Renal pelvis (tissue), 4 donors: ENCODE results near the gene RNASE8. TPM values are rescaled to one million over a fixed set of nuclear protein-coding genes. Genes with fewer than 3 reads are reported as not detected.
A peak's percentile ranks its signal among the peaks of the same experiment; 100 is the strongest.
"Not testable (repeated sequence)": the region's sequence is repeated elsewhere in the genome, so short reads cannot be mapped to it uniquely, and the experiment has no call there.

Source experiments
- DNase-seq: peaks from one replicate; pipeline ENCODE4 v3.0.0-alpha.2; 2013
- polyA plus RNA-seq, 3 donors: library from polyadenylated mRNA; unstranded; fragments of 120-200 nt; gene quantifications; one replicate each; pipeline ENCODE4 v1.2.1, GENCODE V29; 2013; ENCODE audit not compliant: insufficient read length in 3 of 3

RNASE8 gene
- polyA plus RNA-seq, 3 donors = not detected

DNA sequence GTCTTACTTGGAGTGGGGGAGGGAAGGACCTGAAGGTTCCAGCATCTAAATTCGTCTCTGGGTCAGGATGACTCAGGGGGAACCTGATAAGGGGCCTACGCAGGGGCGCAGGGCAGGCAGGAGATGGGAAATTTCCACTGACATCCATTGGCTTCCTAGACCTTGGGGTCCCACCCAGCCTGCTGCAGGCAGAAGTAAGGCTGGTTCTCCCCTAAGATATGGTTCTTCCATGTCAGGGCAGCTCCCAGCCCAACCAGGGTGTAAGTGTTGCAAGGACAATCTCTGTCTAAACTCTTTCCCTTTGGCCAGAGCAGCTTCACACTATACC lies 30.7 kb upstream of the RNASE8 start:
- no peak for DNase-seq

DNA sequence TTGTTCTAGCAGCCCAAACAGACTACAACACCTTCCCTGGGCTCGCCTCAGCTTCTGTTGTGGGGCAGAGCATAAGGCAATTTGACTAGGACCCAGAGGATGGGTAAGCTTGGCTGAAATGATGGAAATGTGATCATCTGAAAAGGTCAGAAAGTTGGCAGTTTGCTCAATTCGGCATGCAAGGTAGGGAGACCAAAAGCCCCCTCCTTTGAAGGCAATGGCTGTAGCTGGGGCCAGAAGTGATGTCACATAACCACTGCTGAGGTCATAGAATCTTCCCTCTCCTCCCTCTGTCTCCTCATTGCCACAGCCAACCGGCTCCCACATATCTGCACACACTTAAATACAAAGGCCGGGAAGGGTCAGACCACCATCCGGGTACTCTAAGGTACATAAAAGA lies 27.7 kb upstream of the RNASE8 start, which contains the start of gene TPPP2:
TSS of gene TPPP2 (plus strand) at position 301 of the 400 bp plus-strand sequence. CDS start 365 bp downstream, outside the sequence.
- DNase-seq = no peak

DNA sequence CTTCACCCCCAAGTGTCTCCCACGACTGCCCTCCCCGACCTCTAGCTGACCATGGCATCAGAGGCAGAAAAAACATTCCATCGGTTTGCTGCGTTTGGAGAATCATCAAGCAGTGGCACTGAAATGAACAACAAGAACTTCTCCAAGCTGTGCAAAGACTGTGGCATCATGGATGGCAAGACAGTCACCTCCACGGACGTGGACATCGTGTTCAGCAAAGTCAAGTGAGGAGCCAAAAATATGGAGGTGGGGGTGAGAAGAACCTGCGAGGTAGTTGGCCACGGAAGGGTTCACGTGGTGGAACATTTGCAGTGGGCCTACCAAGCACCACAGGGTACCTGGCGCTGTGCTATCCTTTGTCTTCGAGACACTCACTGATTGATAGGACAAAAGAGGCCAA lies 27.1 kb upstream of the RNASE8 start:
- DNase-seq = no peak

DNA sequence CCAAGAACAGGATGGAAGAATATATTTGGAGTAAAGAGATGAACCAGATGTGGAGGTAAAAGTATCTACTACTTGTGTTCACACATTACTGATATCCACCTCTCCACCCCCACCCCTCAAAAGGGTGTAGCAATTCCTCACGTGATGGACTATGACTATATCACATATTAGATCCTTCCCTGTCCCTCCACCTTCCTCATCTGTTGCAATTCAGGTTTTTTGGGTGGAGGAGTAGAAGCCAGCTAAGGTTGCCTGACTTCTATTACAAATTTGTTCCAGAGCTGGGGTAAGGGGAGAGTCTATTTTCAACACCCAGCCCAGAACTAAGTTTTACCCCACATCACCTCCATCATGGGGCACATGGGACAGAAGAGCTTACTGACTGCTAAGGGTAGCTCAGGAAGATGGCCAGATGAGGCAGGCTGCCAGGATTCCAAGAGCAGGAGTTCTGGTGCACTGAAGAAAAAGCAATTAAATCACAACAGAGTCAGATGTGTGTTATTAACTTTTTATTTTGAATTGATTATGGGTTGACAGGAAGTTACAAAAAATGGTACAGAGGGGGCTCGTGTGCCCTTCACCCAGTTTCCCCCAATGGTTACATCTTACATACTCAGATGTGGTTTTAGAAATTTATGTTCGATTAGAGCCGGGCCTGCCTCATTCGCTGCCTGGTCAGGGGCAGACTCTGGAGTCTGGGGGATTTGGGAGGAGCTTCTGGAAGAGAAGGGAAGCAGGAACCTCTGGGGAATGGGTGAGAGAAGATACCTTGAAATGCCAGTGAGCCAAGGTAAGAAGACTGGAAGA lies 25.1 kb upstream of the RNASE8 start:
- DNase-seq = no peak

DNA sequence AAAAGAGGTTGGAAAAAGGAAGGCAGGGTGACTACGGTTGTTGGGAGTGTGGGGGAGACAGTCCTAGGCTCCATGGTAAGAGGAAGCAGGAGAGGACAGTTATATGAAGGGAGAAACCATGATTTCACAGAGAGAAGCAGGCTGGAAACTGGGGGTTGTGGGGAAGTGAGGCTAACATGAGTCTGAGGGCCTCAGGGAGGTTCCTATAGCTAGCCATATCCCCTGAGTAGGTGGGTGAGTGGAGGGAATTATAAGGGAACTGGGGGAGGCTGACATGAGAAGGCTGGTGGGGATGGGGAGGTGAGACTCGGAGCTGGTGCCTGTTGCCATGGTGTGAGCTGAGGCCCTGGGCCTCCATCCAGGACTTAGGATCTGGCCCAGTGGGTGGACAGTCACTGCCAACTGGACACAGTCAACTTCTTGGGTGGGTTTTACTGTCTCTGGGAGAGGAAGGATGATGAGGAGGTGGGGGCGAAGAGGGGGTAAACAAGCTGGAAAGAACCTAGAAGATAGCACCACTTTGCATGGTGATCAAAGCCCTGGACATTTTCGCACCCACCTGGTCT lies 24.4 kb upstream of the RNASE8 start:
- DNase-seq = no peak

DNA sequence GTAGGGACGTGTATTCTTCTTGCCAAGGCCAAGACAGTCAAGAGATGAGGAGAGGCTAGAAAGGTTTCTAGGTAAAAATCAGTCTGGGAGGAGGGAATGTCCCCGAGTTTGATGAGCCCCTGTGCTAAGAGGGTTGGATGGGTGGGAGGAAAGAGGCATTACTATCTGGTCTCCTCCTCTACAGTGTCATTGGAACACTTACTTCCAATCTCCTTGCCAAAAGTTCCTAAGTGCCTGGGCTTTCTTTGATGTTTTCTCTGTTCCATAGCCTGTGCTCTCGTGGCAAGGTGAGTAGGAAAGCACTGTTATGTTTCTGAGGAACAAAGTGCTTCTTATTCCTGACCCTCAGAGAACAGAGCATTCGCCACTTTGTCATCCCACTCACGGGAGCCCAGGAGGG lies 22.9 kb upstream of the RNASE8 start, which contains the start of gene RNASE13:
TSS of gene RNASE13 (minus strand) at position 101 of the 400 bp plus-strand sequence. CDS start 519 bp downstream, outside the sequence.
- no peak for DNase-seq

DNA sequence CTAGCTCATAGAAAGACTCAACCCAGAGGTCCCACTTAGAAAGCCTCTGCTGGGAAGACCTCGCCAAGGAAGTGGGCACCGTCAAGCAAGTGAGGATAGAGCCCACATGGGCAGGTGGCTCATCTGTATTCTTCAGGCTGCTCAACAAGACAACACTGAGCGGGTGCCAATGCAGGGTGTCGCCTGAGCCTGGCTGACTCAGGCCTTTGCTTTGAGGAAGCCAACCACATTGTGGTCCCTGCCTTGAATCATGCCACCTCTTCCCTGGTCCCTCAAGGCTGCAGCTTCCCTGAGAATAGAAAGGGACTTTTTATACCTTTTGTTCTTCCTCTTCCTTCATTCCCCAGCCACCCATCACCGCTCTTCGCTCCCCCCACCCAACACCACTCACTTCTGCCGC lies 20.9 kb upstream of the RNASE8 start:
- no peak for DNase-seq

DNA sequence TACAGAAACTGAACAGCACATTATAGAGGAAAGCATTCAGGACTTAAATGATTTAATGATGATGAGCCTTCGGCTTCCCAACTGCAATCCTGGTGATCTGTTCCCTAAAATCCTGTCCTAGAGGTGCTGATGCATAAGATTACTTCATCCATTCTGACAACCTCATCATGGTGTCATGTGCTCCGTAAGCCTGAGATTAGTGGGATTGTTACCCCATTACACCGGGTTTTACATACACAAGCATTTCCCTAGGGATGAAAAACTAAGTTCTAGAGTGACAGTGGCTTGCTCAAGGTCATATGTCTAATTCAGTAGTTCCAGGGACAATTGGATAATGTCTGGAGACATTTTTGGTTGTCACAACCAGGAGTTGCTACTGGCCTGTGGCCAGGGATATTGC lies 20.5 kb upstream of the RNASE8 start:
- no peak for DNase-seq

DNA sequence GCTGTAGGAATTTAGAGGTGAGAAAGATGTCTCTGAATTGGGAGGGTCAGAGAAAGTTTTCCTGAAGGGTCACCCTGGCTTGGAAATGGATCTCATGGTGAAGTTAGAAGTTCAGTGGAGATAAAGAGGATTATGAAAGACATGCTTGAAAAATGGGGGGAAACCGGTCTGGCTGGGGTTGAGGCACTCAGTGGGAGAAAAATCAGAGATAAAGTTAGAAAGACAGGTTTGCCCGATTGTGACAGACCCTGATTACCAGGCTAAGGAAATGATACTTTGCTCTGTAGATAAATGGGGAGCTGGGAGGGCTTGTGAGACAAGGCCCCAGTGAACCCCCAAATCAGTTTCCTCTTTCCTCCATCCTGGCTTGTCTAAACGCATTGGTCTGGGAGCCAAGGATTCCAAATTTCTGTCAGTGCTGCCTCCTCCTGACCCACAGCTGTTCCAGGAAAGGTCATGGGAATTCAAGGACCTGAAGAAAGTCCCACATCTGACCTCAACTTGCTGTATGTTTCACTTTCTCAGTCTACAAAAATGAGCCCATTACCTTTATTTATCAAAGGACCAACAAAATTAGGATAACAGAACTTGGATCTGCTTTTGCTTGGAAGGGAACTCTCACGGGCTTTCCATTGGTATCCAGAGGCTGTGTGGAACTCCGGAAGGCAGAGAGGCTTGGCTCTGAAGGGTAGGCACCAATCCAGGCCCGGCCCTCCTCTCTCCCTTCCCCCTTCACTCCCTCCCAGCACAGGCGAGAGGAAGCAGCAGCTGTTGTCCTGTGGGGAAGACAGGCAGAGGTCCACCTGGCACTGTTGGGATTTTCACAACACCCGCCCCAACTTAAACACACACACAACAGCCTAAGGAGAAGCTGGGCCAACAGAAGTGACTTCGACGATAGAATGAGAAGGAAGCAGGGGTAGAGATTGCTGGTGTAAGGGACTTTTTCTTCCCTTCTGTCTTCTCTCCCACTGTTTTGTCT lies 18.9 kb upstream of the RNASE8 start:
- DNase-seq = peak; percentile 62

DNA sequence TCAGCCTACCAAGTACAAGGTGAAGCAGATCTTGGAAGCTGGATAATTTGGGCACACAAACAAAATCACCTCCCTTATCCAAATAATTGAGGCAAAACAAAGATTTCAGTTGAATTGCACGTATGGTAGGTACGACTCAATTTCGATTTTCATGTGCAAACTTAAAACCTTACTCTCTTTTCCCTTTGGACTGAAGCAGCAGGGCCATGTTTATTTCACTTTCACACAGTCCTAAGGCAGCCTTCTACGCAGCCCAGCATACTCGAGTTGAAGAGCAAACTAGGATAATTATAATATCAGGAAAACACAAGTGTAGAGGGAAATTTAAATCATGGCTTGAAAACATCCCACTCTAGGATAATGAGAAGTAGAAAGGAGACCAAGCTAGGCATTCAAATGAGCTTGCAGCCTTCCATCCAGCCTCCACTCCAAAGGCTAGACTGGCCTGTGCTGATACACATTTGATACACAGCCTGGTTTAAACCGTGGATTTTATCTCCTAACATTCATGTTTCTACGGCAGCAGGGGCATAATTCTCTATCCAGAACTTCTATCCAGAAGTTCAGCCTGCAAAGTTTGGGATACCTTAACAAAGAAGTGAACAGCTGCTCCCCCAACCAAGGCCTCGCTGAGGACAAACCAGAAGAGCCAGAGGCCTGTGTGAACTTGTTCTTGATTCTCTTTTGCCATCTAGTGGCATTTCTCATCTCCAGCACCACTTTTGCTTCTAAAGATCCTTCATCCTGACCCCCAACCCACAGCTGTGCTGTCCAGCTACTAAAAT lies 17.8 kb upstream of the RNASE8 start:
- DNase-seq = peak; percentile 76

DNA sequence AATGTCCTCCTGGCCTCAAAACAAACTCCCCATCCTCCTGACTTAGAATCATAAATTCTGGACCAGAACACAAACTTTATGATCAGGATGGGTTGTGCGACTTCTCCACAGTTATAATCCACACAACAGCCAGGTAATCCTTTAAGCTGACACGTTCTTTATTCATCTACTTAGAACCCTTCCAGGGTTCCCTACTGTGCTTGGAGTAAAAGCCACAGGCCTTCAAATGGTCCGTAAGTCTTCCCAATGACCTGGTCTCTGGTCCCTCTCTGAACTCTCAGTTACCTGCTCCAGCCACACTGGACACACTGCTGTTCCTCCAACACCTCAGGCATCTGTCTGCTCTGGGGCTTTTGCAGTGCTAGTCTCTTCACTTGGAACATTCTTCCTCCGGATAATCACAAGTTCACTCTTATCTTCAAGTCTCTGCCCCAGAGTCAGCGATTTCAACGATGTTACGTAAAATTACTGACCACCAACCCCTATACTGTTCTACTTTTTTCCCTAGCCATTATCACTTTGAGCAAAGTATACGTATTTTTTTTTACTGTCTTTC lies 17.2 kb upstream of the RNASE8 start:
- no peak for DNase-seq

DNA sequence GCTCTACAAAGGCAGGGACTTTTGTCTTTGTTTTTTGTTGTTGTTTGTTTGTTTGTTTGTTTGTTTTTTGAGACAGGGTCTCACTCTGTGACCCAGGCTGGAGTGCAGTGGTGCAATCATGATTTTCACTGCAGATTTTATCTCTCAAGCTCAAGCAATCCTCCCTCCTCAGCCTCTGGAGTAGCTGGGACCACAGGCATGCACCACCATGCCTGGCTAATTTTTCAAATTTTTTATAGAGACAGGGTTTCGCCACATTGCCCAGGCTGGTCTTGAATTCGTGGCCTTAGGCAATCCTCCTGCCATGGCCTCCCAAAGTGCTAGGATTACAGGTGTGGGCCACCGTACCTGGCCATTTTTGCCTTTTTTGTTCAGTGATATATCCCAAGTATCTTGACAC lies 16.7 kb upstream of the RNASE8 start:
- not testable (repeated sequence) for DNase-seq

DNA sequence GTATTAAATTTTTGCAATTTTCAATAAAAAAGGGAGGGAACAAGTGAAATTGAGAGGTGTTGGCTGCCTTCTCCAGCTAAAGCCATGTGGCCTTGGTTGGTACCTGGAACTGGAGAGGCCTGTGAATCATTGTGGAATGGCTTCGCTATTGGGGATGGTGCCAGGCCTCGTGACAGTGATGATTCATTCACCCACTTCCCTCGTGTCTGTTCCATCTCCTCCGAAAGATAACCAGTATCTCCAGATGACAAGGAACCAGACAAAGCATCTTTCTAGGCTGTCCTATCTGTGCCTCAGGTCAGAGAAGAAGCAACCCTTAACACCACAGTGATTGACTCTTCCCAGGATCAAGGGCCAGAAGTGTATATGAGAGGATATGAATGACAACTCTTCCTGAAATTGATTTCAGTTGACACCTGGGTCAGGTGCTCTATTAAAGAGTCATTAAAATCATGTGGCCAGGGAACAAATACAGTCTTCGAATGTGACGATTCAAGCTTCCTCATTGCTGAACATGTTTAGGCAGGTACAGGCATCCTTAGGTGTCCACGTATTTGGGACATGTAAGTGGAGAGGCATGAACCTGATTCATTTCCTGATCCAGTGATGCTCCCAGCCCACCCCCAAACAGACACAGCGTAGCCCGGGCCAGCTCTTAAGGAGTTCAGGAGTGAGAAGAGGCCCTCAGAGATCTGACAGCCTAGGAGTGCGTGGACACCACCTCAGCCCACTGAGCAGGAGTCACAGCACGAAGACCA lies 15.8 kb upstream of the RNASE8 start, which contains the start of gene RNASE7:
TSS of gene RNASE7 (plus strand) at position 687 of the 758 bp plus-strand sequence. CDS start 631 bp downstream, outside the sequence.
- no peak for DNase-seq

DNA sequence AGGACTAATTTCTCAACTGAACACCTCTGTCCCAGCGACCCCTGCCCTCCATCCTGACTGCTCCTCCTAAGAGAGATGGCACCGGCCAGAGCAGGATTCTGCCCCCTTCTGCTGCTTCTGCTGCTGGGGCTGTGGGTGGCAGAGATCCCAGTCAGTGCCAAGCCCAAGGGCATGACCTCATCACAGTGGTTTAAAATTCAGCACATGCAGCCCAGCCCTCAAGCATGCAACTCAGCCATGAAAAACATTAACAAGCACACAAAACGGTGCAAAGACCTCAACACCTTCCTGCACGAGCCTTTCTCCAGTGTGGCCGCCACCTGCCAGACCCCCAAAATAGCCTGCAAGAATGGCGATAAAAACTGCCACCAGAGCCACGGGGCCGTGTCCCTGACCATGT lies 14.7 kb upstream of the RNASE8 start:
- DNase-seq = no peak

DNA sequence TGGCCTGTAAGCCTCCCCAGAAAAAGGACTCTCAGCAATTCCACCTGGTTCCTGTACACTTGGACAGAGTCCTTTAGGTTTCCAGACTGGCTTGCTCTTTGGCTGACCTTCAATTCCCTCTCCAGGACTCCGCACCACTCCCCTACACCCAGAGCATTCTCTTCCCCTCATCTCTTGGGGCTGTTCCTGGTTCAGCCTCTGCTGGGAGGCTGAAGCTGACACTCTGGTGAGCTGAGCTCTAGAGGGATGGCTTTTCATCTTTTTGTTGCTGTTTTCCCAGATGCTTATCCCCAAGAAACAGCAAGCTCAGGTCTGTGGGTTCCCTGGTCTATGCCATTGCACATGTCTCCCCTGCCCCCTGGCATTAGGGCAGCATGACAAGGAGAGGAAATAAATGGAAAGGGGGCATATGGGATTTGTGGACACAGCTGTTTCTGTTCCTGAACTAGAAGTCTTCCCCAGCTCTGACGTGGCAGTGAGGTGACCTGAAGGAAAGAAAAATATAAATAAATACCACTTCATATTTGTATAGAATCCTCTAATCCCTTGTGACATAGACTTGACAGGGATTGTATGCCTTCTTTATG lies 14.1 kb upstream of the RNASE8 start:
- DNase-seq = no peak

DNA sequence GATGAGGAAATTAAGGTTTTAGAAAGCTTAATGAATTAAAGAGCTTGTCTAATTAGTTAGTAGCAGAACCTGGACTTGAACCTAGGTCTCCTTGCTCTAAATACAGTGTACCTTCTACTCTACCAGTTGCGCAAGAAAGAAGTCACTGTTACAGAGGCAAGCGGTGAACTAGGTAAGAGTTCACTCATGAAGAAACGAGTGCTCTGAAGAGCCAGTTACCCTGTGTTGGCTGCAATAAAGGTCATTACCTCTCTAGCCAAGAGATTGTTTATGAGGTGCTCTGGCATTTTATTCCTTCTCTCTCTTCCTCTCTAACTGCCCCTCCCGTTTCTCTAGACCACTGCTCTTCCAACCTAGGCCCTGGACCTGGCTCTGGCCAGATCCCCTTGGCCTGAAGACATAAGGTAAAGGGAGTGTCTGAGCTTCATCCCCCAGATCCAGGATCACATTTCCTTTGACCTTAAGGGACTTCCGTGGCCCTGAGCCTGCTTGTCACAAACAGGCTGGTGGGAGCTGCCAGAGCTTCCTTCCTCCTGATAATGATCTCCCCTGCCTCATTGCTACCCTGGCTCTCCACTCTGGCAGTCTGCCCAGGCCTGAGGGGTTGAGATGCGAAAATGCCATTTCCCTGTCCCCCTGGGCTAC lies 13.5 kb upstream of the RNASE8 start:
- DNase-seq = peak; percentile 28

DNA sequence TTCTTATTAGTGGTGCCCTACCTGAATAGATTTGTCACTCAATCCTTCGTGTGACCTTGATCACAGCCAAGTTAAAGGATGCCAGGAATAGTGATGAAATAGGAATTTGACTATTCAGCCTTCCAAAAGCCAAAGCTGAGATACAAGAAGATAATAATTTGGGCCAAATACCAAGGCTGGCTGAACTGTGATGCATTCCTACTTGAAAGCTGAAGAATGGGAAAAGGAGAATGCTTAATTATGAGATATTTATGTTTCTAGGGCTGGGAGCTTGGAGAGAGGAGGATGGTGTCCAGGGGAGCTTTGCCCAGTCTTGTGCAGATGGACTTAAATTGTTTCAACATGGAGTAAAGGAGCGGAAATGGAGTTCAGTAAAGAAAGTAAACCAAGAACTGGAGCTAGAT lies 10.2 kb upstream of the RNASE8 start:
- DNase-seq = no peak

DNA sequence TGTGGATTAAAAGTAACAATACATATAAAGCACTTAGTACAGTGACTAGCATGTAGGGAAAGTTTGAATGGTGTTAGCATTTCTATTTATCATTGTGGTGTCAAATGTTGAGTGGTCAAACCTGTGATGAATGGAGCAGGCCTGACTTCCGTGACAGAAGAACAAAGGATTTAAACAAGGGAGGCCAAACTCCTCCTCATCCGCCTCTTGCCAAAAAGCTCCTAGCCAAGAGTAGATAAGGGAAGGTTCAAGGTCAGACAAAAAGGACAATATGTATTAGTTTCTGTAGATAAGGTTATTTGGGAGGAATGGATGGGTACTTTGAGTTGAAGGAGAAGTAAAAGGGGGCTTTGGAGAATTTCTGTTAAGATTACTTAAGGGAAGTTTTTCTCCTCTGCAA lies 9.0 kb upstream of the RNASE8 start:
- no peak for DNase-seq

DNA sequence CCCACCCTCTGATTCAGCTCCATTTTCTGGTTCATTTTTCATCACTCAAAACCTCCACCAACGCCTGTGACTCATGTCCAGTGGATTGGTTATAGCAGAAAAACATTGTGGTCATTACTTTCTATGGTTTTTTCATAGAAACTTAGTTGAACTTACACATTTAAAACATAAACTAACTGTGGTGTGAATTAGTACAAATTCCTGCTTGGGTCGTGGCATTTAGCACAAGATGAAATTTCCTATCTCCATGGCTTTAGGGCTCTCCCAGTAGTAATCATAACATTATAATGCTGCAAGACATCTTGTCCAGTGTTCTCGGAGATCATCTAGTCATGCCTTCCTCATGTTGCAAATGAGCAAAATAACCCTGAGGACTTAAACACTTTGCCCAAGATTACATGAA lies 8.3 kb upstream of the RNASE8 start:
- no peak for DNase-seq
